Germinal center (tissue), 1 donor: ENCODE measurements around the gene BAG3.
A peak's percentile ranks its signal among the peaks of the same experiment; 100 is the strongest.
"Not testable (repeated sequence)": the region's sequence is repeated elsewhere in the genome, so short reads cannot be mapped to it uniquely, and the experiment has no call there.

ENCODE experiments used
- DNase-seq: peaks from one replicate; pipeline ENCODE4 v3.0.0; 2012; ENCODE audit warnings: mixed read lengths, low spot score

BAG3 gene

DNA sequence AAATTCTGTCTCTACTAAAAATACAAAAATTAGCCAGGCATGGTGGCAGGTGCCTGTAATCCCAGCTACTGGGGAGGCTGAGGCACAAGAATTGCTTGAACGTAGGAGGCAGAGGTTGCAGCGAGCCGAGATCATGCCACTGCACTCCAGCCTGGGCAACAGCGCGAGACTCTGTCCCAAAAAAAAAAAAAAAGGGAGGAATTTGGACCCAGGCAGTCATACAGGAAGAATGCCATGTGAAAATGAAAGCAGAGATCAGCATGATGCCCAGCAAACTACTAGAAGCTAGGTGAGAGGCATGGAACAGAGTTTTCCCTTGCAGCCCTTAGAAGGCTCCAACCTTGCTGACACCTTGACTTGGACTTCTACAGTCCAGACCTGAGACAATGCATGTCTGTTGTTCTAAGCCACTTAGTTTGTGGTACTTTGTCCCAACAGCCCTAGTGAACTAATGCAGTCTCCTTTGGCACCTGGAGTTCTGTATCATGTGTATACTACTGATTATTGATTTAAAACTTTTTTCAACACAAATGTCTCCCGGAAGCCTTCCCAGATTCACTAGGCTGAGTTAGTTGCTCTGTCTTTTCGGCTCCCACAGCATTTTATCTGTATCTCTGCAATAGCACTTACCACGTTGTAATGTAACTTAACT, 10.2 kb upstream of the BAG3 start:
- DNase-seq: no peak

DNA sequence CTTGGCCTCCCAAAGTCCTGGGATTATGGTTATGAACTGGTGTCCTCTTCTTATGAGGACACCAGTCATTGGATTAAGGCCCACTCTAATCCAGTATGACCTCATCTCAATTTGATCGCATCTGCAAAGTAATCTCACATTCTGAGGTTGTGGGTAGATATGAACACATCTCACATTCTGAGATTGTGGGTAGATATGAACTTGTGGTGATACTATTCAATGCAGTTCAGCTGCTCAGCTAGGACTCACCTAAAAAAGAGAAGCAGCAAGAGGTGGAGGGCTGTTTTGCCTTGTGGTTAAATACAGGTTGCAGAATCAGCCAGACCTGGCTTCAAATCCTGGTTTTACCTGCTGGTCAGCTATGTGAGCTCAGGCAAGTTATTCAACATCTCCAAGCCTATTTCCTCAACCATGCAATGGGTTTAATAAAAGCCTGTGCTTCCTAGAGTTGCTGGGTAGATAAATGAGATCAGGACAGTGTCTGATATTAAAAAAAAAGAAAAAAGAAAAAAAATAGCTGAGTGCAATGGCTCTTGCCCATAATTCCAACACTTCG, 8.5 kb upstream of the BAG3 start:
- no peak for DNase-seq

DNA sequence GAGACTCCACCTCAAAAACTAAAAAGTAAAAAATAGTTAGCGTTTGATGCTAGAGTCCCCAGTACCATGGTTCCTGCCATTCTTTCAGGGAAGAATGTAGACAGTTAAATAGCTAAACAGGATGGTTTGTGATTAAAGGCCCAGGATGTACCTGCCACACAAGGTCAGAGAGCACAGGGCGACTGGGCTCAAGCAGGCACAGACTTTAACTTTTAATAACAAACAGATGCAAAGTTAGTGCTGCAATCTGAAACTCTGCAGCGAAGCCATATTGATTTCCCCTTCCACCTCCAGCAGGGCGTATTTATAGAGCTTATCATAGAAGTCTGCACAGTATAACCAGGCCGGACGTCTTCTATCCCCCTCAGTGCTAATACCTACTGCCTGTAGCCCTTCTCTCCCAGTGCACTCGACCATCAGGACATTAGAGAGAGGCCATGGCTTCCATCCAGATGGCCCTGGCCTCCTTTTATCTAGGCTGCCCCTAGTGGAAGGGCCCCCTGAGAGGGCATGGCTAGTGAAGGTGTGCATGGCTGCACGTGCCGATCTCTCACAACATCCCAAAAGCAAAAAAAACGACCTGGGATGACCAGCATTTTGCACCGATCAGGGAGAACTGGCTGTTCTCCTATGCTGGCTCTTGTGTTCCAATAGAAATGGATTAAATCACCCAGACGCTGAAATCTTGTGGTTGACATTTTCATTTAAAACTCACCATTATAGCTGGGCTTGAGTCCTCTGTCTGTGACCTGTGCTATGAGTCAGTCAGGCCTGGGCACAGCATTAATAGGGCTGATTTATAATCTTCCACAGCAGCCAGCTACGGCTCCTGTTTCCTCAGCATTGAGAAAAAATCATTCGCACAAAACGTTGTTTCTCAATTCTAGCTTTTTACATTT, 7.6 kb upstream of the BAG3 start:
- DNase-seq: no peak

DNA sequence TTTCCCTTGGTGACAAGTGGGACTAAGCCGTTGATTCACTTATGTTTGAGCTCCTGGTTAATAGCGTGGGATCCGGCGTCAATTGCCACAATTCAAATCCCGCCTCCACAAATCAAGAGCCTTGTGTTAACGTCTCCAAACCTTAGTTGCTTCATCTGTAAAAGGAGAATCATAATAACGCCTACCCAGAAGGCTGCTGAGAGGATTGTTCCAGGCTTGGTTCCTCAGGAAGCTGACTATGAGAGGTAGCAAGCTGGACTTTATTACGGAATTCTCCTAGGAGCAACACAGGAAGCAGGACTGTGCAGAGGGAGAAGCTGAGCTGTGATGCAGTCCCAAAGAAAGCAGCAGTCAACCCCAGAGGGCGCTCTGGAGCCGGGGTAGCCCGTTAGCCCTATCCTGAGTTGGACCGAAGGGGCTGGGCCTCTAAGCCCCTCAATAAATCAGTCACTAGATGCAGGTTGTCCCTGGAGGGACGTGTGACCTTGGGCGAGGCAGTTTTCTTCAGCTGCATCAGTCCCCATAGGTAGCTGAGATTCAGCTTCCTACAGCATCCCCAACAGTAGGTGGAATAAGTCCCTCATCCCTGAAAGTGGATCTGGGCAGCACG, 6.9 kb upstream of the BAG3 start:
- no peak for DNase-seq

DNA sequence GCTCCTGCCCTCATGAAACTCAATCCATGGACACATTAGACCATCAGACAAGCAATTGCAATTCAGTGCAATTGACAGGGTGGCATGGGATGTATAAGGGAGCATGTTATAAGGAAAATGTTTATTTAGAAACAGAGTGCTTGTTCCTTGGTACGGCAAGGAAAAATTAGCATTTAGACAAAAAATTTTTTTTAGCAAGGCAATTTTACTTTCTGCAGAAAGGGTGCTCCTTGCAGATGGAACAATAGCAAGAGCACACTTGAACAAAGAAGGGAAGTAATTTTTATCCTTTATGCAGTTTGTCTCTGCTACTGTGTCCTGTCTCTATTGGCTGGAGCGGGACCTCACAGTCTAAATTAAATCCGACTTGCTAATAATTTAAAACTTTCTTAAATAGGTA, 6.2 kb upstream of the BAG3 start:
- no peak for DNase-seq

DNA sequence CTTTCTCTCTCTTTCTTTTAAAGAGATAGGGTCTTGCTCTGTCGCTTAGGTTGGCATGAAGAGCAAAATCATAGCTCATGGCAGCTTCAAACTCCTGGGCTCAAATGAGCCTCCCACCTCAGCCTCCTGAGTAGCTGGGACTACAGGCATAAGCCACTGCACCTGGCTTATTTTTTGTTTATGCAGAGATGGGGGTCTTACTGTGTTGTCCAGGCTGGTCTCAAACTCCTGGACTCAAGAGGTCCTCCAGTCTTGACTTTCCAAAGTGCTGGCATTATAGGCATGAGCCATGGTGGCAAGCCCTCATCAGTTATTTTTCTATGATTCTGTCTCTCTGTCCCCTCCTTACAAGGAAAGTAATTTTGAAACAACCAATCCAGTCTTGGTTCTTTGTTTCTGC, 1.1 kb upstream of the BAG3 start:
- DNase-seq: no peak

DNA sequence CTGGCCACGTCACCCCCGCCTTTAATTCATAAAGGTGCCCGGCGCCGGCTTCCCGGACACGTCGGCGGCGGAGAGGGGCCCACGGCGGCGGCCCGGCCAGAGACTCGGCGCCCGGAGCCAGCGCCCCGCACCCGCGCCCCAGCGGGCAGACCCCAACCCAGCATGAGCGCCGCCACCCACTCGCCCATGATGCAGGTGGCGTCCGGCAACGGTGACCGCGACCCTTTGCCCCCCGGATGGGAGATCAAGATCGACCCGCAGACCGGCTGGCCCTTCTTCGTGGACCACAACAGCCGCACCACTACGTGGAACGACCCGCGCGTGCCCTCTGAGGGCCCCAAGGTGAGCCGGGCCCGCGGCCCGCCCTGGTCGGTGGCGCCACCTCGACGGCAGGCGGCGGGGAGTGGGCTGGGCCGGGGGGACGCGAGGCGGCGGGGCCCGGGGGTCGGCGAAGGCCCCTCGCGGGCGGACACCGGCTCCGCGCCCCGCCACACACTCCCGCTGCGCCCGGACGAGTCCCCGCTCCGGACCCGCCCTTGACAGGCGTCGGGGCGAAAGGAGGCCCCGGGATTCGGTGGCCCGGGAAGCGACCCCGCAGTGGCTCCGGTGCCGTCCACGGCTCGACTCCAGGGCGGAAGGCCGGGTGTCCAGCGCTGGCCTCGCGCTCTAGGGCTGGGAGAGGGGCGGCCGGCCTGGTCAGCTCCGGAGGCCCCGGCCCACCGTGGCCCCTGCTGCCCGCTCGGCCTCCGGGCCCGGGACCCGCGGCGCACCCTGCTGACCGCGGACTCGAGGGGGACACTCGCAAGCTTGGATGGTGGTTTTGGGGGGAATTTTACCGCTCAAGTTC, 557 bp downstream of the BAG3 start:
- DNase-seq: peak; percentile 42

DNA sequence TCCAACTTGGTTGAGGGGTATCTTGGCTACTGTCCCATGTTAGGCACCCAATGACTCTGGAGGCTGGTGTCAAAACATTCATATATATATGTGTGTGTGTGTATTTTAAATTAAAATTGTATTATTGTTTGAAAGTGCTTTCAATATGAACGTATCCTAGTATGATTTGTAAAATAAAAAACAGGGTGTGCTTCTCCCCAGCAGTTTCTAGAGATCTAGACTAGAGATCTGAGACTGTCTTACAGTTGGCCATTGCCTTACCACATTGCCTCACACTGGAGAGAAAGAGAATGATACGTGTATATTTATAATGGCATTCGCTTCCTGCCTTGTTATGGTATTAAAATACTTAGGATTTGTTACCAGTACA, 1.2 kb downstream of the BAG3 start:
- peak; percentile 37 for DNase-seq

DNA sequence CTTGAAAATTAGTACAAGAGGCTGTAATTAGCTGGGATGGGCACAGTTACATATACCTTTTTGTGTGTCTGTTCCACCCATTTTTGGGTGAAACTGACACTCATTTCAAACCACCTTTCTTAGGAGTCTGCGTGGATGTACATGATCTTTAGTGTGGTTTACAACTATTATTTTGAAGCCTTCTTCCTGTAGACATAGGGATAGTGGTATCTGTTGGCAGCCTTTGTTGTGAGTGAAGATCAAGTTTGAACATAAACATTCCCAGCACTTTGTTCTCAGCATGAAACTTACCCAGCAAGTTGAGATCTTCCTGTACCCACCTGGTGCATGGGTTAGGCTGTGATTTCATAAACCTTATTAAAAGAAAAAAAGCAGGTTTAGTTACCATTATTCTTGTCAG, 2.0 kb downstream of the BAG3 start:
- DNase-seq: no peak

DNA sequence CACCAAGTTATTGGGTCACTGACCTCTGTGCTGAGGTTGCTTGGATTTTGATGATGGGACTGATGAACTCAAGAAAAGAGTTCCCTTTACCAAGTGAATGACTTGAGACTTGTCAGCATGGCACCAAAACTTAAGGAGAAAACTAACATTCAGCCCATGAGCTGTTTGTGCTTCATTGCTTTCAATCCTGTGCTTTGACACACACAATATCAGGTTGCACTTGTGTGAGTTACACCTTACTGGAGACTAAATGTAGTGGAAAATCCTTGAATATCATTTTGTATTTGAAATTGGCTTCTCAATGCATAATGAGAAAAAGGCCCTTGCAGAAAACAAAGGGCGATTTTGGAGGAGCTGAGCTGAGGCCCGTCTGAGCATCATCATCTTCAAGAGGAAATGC, 2.7 kb downstream of the BAG3 start:
- DNase-seq: no peak

DNA sequence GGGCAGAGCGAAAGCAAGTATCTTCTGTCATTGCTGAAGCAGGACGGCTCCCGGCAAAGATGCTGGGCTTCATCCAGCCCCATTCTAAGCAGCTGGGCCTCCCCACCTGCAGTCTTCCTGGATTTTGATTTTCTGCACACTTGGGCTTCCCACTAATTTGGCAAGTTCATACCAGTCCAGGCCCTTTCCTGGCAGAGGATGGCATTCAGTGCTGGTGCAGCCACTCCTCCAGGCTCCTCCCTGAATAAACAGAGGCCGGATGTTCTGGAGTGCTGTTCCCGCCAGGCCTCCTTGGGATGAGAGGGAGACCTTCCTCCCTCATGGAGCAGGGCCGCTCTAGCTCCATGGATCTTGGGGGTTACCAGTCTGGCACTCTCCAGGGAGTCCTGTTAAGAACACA, 3.4 kb downstream of the BAG3 start:
- DNase-seq: no peak

DNA sequence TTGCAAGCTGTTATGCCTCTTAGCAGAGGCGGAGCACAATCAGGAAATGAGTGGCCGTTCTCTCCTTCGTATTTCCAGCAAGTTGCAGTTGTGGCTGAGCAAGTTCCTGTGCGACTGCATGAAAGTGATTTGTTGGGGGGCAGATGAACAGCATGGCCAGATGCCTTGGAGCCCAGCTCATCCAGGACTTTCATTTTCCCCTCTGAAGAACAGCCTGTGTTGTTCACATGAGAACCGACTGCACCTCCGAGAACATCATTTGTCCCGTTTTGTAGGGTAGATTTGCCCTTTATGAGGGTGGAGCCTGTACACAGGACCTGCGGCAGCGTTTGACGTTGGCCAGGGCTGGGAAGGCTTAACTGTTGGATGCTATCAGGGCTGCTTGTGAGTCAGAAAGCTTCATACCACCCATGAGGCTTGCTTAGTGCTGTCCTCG, 4.4 kb downstream of the BAG3 start:
- DNase-seq: no peak

DNA sequence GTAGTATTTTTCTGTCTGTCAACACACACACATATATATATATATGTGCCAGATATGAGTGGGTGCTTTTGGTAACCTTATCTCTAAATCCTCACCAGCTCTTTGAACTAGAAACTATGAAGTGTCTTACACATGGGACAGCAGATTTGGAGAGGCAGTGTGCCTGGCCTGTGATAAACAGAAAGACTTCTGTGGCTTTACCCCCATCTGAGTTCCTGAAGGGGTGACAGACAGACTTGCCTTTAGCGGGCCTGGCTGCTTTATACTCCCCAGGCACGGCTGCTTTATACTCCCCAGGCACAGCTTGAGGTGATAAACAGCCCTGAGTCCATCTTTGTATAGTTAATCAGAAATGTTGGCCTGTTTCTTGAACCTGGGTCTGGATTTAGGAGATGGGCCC, 5.6 kb downstream of the BAG3 start:
- DNase-seq: no peak

DNA sequence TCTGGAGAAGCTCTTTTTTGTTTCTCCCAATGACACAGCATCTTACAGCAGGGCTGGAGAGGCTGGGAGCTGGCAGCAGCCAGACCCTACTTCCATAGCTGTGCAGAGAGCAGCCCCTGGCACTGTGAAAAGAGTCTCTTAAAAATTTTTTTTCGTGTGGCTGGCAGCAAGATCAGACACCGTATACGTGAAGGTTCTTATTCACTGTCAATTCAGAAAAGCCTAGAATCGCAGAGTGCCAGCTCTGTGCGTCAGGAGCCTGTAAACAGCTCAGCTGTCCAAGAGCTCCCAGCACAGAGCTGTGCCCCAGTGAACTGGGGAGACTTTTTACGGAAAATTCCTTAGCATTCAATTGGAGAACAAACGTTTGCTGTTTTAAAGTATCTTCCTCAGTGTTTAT, 6.5 kb downstream of the BAG3 start:
- no peak for DNase-seq

DNA sequence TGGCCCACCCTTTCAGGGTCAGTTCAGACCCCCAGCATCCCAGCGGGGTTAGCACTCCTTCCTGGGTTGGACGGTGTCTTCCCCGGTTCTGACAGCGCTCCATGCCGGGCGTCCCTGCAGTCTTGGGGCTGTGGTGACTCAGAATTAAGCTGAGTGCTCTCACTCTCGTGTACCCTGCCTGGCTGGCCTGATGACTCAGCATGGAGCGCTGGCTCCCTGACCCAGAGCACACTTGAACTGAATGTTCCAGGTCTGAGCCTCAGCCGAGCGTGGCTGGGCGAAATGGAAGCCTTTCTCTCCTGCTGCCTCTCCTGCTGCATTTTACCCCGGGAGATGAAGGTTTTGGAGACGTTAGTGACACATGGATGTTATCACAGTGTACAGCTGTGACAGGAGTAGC, 7.1 kb downstream of the BAG3 start:
- DNase-seq: no peak

DNA sequence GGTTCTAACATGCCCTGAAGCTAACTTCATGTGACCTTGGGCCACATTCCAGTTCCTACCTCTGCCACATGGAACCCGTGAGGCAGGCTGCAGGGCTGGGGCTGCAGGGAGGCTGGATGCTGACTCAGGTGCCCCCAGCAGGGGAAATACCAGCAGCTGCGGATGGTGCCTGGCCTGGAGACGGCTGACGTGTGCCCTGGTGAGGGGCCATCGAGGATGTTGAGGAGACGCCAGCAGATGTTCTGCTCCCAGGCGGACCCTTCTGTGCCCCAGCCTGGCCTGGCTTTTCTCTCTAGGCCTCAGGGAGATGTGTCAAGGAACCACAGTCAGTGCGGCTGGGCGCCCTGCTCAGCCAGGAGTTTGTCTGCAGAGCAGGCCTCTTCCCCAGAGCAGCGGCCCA, 8.8 kb downstream of the BAG3 start:
- no peak for DNase-seq

DNA sequence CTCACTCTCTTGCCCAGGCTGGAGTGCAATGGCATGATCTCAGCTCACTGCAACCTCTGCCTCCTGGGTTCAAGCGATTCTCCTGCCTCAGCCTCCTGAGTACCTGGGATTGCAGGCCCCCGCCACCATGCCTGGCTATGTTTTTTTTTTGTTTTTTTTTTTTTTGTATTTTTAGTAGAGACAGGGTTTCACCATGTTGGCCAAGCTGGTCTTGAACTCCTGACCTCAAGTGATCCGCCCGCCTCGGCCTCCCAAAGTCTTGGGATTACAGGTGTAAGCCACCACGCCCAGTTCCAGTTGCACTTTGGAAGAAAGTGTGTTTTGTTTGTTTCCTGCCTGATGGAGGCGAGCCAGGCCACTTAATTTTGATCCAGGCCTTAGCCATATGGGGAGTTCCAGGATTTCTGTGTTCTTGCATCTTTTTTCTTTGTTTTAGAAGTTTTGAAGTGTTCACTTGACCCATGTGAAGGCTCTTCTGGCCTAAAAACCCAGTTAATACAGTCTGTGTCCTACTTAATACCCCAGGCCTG, 11.0 kb downstream of the BAG3 start:
- not testable (repeated sequence) for DNase-seq

DNA sequence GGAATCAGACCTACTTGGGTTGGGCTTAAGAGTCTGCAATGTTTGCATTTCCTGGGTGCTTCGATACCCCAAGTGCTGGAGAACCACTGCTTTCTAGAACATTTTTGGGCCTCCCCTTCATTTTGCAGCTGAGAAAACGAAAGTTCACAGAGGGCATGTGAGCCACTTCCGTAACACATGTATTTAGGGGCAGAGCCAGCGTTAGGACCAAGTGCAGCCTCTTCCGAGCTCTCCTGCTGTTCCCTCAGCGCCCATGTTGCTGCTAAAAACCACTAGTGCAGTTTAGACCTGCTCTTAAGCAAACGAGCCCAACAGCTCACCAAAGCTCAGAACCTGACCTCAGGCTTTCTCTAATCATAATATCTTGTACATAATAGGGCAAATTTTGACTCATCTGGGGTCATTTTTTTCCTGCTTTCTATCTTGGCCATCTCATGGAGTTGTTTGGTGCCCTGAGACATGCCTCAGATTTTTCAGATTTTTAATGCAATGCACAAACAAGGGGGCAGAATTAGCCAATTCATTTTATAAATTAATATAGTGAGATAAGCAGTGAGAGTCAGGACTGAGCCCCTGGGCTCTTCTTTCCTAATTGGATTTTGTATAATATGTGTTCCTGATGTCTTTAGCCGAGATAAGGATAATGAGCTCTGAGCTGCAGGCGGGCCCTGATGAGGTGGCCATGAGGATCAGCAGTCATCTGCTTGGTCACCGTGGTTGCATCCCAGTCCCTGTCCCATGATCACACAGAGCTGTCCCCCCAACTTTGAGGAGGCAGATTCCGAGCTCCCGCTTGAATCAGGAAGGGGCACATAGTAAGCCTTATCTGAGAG, 12.9 kb downstream of the BAG3 start:
- DNase-seq: no peak

DNA sequence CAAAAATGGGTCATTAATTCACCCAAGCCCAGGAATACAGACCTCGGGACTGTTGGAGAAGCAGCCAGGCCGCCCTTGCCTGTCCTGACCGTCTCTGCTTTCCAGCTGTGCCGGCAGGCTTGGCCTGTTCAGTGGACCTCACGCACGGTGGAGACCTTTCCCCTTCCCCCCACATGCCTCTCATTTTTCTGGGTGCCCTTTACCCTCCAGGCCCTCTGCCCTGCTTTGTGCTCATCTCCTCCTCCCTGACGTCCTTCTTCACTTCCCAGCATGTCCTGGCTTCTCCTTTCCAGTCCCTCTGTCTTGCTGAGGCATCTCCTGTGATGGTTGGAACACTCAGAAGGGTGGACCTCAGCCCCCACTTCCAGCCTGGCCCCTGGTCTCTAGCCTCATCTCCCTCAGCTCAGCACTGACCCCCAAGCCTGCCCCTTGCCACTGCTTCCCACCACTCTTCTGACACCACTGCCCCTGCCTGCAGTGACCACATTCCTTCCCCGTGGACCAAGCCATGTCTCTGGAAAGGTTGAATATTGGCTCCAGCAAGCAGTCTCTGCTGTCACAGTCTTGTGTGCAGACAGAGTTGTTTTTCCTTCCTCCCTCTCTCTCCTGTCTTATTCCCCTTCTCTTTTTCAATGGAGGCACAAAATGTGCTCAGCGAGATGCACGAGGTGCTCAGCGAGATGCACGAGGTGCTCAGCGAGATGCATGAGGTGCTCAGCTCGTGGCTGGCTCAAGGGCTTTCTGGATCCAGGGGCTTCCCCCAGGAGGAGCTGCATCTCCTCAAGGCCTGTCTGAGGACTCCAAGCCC, 14.9 kb downstream of the BAG3 start:
- no peak for DNase-seq

DNA sequence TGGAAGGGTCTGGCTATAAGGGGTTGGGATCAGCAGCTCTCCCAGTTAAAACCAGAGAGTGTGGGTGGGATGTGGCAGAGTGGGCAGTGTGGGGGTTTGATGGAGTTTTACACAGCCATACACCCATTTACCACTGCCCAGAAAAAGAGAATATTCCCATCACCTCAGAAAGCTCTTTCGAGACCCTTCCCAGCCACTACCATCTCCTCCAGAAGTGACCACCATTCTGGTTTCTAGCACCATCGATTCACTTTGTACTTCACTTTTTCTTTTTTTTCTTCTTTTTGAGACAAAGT, 15.5 kb downstream of the BAG3 start:
- DNase-seq: no peak
